Activated T-helper 1 cell treated with anti-CD3 and anti-CD28 coated beads, Interleukin-2, amount 50 U/mL, for 16 hours (primary cell): ENCODE measurements around the gene ZNF526.

Source experiments
- DNase-seq, 2 donors: peaks; one replicate each; pipeline ENCODE4 v3.0.0-alpha.2; 2020; ENCODE audit warnings: low read depth in 1 of 2, low spot score in 1 of 2

ZNF526 gene

DNA sequence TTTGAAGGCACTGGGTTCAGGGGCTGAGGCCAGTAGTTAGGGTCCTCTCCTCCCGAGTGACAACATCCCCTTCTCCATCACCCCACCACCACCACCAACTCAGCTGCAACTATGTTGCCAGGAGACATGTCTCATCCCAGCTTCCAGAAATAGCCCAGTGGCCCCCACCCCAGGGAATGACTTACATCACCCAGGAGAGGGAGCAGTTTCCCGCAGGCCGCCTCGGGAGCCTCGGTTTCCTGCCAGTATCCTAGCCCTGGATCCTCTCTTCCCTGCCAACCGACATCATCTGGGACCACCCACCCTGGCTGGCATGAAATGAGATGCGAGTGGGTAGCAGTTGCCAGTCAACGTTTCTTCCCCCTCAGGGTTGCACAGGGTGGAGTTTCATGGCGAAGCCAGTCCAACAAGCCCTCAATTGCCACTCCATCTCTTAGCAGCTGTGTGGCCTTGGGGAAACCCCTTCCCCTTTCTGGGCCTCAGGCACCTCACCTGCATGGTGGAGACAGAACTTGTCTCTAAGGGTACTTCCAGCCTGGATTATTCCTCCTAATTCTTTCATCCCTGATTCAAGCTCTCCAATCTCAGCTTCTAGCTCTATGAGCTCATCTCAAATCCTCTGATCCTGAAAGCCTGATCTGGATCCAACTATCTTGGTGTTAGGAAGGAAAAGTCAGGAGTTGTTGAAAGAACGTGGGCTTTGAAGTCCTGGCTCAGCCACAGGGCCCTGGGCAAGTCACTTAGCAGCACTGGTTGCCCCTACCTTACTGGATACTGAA, 26.2 kb downstream of the ZNF526 start:
- DNase-seq = no peak

DNA sequence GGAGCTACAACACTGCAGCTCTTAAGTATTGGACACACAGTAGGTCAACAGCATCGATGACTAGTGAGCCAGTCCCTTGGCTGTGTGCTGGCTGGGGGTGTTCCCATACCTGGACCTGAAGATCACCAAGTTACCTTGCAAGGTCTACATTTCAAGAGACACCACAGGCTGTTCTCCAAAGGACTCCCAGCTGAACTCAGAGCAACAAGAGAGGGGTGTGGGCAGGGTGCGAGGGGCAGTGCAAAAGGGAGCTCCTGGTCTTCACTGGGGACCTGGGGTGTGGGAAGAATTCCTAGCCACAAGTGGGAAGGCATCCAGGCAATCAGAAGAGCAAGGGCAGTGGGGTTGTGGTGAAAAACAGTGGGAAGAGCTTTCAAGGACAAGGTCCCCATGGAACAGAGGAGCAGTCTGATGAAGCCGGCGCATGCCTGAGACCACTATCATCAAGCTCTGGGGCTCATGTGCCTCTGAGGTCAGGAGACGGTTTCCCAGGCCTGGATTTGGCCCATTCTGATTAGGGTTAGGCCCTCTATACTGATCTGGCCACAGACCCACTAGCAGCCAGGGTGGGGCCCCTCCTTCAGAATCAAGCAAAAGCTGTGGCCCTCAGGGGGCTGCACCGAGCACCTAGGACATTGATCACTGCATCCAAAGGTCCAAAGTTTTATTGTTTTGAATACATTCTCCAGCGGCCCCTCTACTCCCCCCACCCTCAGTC, 27.0 kb downstream of the ZNF526 start:
- DNase-seq = no peak

DNA sequence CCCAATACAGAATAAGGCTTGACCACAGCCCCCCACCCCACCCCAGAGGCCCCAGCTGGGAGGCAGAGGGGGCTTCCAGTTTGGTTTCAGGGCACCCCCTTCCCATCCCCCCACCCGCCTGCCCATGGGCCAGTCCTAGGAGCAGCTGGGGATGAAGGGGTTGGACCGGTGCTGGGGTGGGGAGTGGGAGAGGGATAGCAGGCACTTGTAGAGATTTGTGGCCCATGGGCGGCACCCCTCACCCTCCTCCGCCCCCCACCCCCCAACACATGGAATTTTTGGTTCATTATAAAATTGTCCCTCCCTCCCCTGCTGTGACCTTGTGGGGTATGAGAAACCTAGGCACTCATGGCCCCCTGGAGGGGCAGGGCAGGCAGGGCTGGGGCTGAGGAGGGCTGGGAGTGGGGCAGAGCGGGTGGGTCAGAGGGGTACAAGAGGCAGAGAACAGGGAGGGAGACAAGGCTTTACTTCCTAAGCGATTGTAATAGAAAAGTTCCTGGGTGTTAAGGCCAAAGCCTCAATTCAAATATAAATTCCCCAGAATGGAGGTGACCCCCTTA, 27.6 kb downstream of the ZNF526 start:
- no peak for DNase-seq

DNA sequence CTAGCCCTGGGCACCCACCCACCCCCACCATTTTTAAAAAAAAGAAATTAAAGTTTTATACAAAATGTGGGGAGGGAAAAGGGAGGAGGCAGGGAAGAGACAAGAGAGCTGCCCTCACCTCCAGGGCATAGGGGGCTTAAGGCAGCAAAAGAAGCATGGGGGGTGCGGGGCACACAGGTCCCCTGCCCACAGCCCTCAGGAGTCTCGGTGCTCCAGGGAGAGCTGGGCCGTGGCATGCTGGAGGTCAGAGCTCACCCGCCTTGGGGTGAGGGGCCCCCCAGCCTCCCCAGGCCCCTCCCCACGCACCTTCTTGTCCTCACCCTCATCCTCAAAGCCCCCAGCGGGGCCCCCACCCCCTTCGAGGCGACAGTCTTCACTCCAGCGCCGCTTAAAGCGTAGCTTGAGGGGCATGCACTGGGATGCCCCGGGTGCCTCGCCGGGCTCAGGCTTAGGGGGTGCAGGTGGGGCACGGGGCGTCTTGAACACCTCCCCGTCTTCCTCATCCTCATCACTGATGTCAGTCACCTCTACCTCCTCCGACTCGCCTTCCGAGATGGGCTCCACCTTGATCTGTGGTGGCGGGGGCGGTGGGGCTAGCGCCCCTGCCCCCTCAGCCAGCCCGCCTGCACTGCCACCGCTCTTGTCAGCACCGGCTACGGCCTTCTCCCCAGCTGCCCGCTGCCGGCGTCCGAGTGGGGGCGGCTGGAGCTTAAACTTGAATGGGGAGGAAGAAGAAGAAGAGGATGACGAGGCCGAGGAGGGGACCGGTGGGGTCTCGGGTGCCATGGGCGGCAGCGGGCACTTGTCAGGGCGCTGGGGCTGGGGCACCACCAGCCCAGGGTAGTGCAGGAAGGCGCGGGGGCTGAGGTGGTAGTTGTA, 28.4 kb downstream of the ZNF526 start:
- DNase-seq = no peak

DNA sequence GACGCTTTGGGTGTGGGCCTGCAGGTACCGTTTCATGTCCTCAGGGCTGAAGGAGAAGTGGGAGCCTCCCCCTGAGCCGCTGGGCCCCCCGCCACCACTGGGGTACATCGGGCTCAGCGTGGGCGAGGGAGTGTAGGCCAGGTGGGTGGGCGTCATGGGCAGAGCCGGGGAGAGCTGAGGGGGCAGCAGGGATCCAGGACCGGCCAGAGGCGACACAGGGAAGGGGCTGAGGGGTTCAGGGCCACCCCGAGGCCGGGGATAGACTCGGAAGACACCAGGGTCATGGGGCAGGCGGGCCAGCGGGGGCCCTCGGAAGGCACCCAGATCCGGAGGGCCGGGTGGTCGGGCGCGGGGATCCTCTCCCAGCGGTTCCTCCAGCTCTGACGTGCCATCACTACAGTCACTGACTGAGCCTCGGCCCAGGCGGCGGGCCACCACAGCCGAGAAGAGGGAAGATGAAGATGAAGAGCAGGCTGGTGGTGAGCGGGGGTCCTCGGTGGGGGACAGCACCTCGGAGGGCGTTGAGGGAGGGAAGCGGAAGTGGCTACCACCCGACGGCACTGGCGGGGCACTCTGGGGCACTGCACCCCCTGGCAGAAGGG, 29.1 kb downstream of the ZNF526 start:
- DNase-seq = no peak

DNA sequence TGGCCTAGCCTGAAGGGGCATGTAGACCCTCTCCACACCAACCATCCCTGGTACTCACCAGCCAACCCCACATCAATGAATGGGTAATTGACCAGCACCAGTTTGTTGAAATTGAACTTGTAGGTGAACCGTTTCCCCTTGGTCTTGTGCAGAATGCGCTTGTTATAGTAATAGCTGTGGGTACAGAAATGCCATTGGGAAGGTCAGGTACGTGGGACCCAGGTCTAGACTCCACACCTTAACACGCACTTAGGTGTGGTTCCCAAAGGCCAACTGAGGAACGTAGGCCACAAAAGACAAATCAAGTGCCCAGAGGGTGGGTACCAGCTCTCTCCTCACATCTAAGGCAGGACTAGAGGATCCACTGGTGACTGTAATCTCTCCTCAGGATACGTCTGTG, 29.7 kb downstream of the ZNF526 start:
- no peak for DNase-seq

DNA sequence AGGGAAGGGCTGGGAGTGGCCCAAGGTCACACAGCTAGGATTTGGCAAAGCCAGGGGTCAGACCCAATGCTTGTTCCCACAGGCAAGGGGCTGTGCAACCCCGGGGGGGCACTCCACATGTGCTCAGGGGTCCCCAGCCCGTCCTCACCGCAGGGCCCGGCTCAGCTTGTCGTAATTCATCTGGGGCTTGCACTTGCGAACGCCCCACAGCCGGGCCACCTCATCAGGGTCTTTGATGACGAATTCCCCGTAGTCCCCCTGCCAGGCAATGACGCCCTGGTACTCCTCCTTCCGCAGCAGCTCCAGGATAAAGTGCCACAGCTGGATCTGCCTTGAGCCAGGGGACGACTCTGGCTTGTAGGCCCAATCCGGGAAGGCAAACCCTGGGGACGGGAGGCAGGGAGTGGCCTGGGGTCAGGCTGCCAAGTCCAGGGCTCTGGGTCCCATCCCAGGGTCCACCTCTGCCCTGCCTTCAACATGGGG, 30.1 kb downstream of the ZNF526 start:
- no peak for DNase-seq

DNA sequence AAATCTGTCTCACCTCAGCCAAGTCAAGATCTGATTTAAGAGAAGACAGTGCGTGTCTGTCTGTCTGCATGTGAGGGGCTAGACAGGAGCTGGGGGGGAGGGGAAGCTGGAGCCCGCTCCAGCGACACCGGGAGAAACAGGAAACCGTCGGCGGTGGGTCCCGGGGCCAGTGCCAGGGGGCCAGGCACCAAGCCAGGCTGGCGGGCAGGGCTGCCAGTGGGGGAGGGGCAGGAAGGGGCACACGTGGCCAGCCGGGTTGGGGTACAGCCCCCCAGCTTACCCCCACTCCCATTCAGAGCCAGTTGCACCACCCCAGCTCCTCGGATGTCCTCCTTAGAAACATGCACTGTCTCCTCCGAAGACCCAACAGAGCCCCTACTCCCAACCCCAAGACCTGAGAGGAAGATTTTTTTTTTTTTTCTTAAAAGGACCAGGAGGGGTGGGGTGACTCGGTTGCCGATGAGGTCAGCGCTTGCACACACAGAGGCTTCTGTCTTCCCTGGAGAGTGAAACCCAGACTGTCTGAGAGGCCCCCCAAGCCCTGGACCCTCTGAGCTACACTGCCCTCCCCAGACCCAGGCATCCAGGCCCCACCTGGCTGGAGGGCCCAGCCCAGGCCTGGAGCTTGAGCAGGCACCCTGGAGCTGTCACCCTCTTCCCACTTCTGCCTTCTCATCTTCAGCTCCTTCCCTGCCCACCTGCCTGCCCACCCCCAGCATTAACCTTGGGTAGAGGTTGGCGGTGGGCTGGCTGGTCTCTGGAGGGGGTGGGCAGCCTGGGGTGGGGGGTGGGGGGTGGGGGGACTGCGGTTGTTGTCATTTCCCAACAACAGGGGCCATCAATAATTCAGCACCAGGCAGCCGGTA, 30.8 kb downstream of the ZNF526 start:
- no peak for DNase-seq

DNA sequence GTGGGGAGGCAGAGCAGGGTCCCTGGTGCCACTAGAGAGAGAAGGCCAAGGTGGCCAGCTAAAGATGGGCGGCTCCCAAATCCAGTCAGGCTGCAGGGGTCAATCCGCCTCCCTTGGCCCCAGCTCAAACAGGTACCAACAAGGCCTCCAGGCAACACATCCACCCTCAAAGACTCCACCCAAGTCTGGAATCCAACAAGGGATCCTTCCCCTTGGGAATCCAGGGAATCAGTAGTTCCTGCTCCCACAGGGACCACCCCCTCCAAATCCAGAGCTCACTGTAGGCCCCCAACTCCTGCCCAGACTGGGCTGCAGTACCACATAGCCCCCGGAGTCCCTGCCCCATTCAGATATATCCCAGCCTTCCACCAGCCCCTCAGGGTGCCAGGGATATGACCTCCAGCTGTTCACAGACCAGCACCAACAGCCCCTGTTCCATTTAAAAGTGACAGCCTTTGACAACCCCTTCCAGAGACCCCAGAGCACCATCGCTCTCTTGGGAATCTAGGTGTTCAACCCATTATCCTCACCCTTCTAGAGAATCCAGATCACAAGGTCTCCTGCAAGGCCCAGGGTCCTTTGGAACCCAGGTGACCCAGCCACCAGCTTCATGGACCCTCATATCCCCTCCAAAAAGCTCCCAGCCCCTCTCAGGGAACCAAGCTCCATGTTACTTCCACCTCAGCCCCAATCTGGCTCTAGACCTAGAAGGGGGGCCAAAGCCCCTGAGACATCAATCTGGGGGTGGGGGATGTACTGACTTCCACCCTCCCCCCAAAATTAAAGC, 31.7 kb downstream of the ZNF526 start:
- no peak for DNase-seq

DNA sequence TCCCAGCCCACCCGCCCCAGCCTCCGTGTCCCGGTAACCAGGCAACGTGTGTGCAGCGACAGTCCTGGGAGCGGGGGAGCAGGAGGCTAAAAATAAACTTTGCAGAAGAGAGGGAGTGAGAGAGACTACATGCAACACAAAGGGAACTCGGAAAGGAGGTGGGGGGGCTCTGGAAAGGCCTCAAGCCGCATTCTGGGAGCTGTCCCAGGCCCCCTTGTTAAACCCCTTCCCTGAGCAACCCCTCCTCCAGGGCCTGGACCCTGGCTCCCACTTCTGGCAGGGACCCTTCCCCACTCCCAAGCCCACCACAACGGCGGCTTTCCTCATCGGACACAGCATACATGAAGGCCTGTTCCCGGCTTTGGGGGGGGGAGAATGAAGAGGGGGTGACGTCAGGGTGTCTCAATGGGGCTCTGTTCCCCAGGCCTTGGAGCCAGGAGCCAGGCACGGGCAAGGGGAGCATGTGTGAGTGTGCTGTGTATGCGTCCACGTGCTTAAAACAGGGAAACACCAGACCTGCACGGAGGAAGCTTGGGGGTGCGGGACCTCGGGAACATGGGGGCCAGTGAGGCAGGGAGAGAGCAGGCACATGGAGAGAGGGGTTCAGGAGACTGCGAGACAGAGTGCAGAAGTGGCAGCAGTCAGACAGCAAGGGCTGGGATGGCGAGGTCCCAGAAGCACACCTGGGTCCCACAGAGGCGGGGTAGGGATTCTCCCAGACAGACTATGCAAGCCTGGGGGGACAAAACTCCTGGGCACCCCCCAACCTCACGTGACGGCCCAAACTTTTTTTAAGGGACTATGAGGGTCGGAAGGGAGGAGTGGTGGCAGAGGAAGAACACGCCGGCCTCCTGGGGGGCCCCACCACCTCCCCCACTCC, 32.5 kb downstream of the ZNF526 start:
- no peak for DNase-seq

DNA sequence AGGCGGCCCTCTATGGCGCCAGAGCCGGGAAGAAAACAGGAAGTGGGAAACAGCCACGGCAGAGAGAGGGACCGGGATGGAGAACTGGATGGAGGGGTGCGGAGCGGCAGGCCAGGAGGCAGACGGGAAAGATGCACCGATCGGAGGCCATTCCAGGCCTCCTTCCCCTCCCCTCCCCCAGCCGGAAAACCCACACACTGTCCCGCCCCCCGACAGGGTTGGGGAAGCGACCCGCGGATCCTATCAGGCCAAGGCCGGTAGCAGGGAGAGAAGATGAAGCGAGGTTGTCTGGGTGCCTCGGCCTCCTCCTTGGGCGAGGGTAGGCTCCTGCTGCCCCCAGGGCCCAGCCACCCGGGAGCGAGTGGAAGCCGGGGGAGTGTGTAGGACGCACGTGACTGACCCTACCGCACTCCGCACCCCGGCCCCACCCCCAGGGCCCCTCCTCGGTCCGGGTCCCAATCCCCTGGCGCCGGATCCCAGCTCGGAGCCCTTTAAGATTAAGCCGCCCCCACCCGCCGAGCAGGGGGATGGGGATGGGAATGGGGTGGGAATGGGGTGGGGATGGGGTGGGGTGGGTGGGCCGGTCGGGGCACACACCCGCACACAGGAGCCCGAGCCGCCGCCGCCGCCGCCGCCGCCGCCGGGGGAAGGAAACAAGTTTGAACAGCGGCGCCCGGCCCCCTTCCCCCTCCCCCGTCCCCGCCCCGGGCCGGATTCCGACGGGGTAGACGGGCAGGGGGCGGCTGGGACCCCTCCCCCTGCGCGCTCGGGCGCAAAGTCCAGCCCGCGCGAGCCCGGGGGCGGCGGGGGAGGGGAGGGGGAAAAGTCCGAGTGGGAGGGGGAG, 33.4 kb downstream of the ZNF526 start:
- DNase-seq = peak; percentile 37 to 49

DNA sequence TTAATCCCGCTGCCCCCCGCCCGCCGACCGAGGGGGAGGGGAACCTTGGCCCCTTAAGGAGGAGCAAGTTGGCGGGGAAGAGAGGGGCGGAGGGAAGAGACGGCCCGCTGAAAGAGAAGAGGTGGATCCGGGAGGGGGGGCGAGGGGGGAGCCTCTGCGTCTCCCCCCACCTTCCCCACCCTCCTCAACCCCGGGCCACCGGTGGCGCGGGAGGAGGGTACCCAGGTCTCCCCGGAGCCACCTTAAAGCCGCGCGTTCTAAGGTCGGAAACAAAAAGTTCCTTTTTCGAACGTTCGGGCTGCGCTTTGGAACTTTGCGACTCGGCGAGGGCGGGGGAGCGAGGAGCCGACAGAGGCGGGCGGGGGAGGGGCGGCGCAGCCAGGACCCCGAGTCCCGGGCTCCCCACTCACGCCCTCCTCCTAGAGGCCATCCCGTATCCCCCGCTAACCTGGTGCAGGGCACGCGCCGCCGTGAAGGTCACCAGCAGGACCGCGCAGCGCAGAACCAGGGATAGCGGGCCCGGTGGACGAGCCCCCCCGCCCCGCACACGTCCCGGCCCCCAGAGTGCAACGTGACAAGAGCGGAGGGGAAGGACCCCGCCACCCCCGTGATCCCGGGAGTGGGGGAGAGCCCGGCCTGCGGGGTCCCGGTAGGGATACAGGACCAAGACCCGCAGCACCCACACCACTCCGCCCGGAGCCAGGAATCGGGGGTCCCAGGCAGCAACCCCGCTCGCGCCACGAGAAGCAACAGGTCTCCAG, 34.2 kb downstream of the ZNF526 start:
- peak; percentile 58 to 67 for DNase-seq

DNA sequence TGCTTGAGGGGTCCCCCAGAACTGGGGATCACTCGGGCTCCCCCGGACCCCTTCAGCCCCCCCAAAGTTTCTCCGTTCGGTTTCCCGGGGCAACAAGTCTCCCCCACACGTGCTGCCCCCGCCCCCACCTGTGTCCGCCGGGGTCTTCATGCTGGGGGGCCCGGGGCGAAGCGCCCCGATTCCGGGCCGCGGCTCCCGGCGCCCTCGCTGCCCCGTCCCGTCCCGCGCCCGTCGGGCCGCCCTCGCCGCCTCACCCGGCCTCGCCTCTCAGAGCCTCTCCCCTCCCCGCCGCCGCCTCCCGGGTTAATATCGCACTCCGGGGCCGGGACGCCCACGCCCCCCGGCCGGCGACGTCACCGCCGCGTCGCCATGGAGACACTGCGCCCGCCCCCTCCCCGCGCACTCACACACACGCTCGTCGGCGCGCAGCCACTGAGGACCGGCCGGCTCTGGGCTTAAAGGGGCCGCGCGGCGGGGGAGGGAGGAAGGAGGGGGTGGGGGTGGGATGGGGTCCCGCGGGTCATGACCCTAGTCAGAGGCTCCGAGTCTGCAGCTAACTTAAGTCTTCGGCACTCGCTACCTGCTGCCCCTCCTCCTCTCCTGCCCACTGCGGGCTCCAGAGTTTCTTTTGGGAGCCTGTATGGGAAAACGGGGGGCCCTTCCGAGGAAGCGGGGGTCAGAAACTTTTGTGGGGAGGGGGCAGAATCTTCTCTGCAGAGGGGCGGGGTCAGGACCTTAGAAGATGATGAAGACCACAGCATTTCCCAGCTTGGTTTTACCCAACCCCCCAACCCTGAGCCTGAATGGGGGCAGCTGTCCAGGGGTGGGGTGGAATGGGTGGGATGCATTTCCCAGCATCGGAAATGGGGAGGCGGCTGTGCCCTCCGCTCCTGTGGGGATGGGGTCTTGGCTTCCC, 35.0 kb downstream of the ZNF526 start, which contains the start of gene ERF:
Gene ERF, minus strand, starts transcription at position 279 of the 916 bp plus-strand sequence. Its CDS starts 129 bp downstream, at position 150.
- DNase-seq = peak; percentile 87 to 92

DNA sequence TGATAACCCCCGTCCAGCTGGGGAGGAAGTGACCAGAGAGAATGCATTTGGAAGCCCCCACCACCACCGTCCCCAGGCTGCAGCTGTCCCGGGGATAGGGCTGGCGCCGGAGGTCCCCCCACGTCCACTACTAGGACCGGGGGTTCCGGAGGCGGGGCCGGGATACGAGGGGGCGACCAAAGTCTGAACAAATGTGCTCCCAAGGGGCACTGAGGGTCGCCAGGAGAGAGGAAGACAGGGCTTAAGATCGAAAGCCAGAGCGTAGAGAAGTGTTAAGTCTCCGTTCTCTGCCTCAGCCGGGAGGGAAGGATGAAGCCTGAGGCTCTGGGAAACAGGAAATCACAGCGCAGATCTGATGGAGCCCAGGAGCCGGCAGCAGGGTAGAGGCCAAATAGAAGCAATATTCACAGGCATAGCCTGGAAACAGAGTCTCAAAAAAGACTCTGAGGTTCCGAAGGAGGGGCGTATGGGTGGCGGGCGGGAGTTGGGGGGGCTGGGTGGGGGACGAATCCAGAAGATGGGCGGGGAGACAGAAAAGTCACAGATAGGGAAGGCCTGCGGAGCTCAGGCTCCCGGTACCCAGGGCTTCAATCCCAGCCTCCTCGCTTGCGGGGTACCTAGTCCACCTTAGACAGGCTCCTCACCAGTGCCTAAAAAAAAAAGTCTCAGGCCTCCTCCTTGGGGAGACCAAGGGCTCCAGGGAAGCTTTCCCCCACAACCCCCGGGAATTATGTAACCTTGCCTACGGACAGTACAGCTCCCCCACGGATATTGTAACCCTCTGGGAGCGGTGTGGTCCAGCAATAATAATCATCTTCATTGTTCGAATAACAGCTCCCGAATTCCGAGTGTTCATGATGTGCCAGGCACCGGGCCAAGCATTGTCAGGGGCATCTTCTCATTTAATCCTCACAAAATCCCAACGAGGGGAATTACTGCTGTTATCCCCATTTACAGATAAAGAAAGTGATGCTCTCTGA, 35.9 kb downstream of the ZNF526 start:
- DNase-seq = no peak
